GM12891 (cell line): Measurements from ENCODE around the gene IGF1.

Source experiments
- POLR2A ChIP-seq: IDR thresholded peaks from 2 replicates; pipeline ENCODE4 v1.6.1; 2011; ENCODE audit warnings: low read depth, low read length, control low read depth
- POLR2AphosphoS5 ChIP-seq: IDR thresholded peaks from 2 replicates; pipeline ENCODE4 v1.6.1; 2011; ENCODE audit warnings: low read depth, low read length, control low read depth
- SPI1 ChIP-seq: IDR thresholded peaks from 2 replicates; pipeline ENCODE4 v1.6.1; 2011; ENCODE audit warnings: low read depth, low read length, control low read depth

DNA sequence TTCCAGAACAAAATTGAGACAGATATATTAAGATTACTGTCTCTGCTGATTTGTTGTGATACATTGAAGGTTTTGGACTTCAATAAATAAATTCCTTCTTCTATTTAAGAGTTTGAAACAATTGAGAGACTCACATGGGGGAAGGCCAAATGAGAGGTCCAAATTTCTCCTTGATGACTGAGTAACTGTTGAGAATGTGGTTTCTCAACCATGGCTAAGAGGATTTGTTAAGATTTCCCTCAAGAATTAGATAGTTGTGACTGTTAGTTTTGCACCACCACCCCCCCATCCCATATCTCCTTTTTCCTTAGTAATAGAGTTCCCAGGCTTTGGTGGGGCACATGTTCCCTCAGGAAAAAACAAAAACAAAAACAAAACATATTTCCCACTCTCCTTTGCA is 47.7 kb upstream of the IGF1 start:
- TF ChIP-seq POLR2AphosphoS5, result no peak
- no peak for TF ChIP-seq POLR2A
- TF ChIP-seq SPI1, result no peak
